H1 (cell line): ENCODE data around the gene BCO2. TPM values are rescaled to one million over a fixed set of nuclear protein-coding genes. Genes with fewer than 3 reads are reported as not detected.
A peak's percentile ranks its signal among the peaks of the same experiment; 100 is the strongest.

ENCODE experiments used
- CTCF ChIA-PET: fragments of 300-600 bp; sonication (Branson Sonifier 250); formaldehyde crosslinking; loops from one replicate; lab custom pipeline; 2021; ENCODE audit not compliant: partially characterized antibody; lab: Charles Lee
- POLR2A ChIA-PET: fragments of 300-600 bp; sonication (Branson Sonifier 250); formaldehyde crosslinking; loops from one replicate; lab custom pipeline; 2021; ENCODE audit warnings: inconsistent platforms; ENCODE audit not compliant: partially characterized antibody; lab: Charles Lee
- DNase-seq, 2 experiments: peaks; one replicate each; pipeline versions ENCODE4 v3.0.0 to v3.0.0-alpha.2; 2010 to 2022; ENCODE audit warnings: low spot score in 2 of 2, low read depth in 1 of 2, mixed read lengths in 1 of 2
- FAIRE-seq: peaks from 2 replicates; lab custom pipeline; 2011; peaks lifted over from hg19 to GRCh38; lab: Jason Lieb, UNC
- H2AFZ ChIP-seq: 2 replicates; pipeline ENCODE4 v1.8.1; 2012; ENCODE audit warnings: low read length, inconsistent platforms
- H2AK5ac ChIP-seq: 2 replicates; pipeline ENCODE4 v1.6.1; 2013; ENCODE audit warnings: low read depth, low read length
- H2BK120ac ChIP-seq: replicated peaks from 2 replicates; pipeline ENCODE3; 2013; ENCODE audit warnings: low read depth, low read length, inconsistent platforms
- H2BK12ac ChIP-seq: 2 replicates; pipeline ENCODE4 v1.6.1; 2013; ENCODE audit warnings: low read depth, low read length
- H2BK15ac ChIP-seq: 2 replicates; pipeline ENCODE4 v1.6.1; 2013; ENCODE audit warnings: low read length
- H2BK20ac ChIP-seq: 2 replicates; pipeline ENCODE4 v1.6.1; 2013; ENCODE audit warnings: low read length
- H2BK5ac ChIP-seq: 2 replicates; pipeline ENCODE4 v1.6.1; 2013; ENCODE audit warnings: low read depth, low read length
- H3K14ac ChIP-seq: 2 replicates; pipeline ENCODE4 v1.6.1; 2013; ENCODE audit warnings: inconsistent platforms; ENCODE audit not compliant: insufficient read length
- H3K18ac ChIP-seq: 2 replicates; pipeline ENCODE4 v1.6.1; 2013; ENCODE audit warnings: low read length; ENCODE audit errors: extremely low read depth
- H3K23ac ChIP-seq: 2 replicates; pipeline ENCODE4 v1.6.1; 2013; ENCODE audit warnings: inconsistent platforms; ENCODE audit not compliant: insufficient read length
- H3K23me2 ChIP-seq: 2 replicates; pipeline ENCODE4 v1.6.1; 2013; ENCODE audit warnings: low read depth, low read length
- H3K27ac ChIP-seq: 2 replicates; pipeline ENCODE4 v1.6.1; 2011; ENCODE audit warnings: low read depth, low read length, inconsistent platforms
- H3K27me3 ChIP-seq, 4 experiments: replicated peaks in 1 of 4; 1 replicate in 1 of 4; 2 replicates in 3 of 4; pipeline versions ENCODE4 v1.6.1 to v1.8.1; 2011 to 2013; ENCODE audit warnings: low read length in 3 of 4, mild to moderate bottlenecking in 3 of 4, inconsistent platforms in 2 of 4, mixed read lengths in 2 of 4, moderate library complexity in 1 of 4; ENCODE audit not compliant: control insufficient read depth in 3 of 4, insufficient read depth in 3 of 4; ENCODE audit errors: extremely low read depth in 1 of 4
- H3K36me3 ChIP-seq, 4 experiments: 2 replicates each; pipeline versions ENCODE4 v1.6.1 to v1.8.1; 2011 to 2013; ENCODE audit warnings: mild to moderate bottlenecking in 4 of 4, low read length in 3 of 4, moderate library complexity in 2 of 4, control low read depth in 1 of 4, inconsistent platforms in 1 of 4; ENCODE audit not compliant: insufficient read depth in 4 of 4, control insufficient read depth in 2 of 4
- H3K4ac ChIP-seq: replicated peaks from 2 replicates; pipeline ENCODE3; 2013; ENCODE audit warnings: low read length, low read depth, mixed read lengths, inconsistent platforms; ENCODE audit not compliant: insufficient read length
- H3K4me1 ChIP-seq, 4 experiments: replicated peaks in 1 of 4; 1 replicate in 1 of 4; 2 replicates in 3 of 4; pipeline versions ENCODE4 v1.6.1 to v1.8.1; 2011 to 2013; ENCODE audit warnings: low read length in 3 of 4, inconsistent platforms in 2 of 4, mixed read lengths in 1 of 4; ENCODE audit not compliant: insufficient read depth in 4 of 4, control insufficient read depth in 3 of 4
- H3K4me2 ChIP-seq, 2 experiments: 2 replicates each; pipeline versions ENCODE4 v1.6.1 to v1.8.1; 2011 to 2013; ENCODE audit warnings: low read depth in 2 of 2, low read length in 2 of 2, control low read depth in 1 of 2, inconsistent platforms in 1 of 2, mild to moderate bottlenecking in 1 of 2; ENCODE audit not compliant: insufficient read depth in 1 of 2
- H3K4me3 ChIP-seq, 4 experiments: fragments of 200-600, 300-600 bp in 1 of 4; sonication (generic), shearing (Covaris generic), sonication (Bioruptor Twin) in 1 of 4; 2 replicates each; pipeline versions ENCODE4 v1.5.1 to v1.8.1; 2011 to 2016; ENCODE audit warnings: low read length in 4 of 4, low read depth in 3 of 4, control low read depth in 2 of 4, inconsistent platforms in 2 of 4, mild to moderate bottlenecking in 2 of 4, mixed read lengths in 1 of 4, moderate library complexity in 1 of 4; ENCODE audit not compliant: insufficient read depth in 2 of 4; ENCODE audit errors: extremely low read depth in 1 of 4
- H3K56ac ChIP-seq: replicated peaks from 2 replicates; pipeline ENCODE3; 2013; ENCODE audit warnings: low read depth, mild to moderate bottlenecking, mixed read lengths, low read length, inconsistent platforms; ENCODE audit not compliant: insufficient read length
- H3K79me1 ChIP-seq: 2 replicates; pipeline ENCODE4 v1.6.1; 2013; ENCODE audit warnings: low read depth, low read length, control low read depth
- H3K79me2 ChIP-seq, 2 experiments: 2 replicates each; pipeline versions ENCODE4 v1.6.1 to v1.8.1; 2012 to 2013; ENCODE audit warnings: low read length in 2 of 2, mild to moderate bottlenecking in 2 of 2, inconsistent platforms in 1 of 2; ENCODE audit not compliant: insufficient read depth in 2 of 2, control insufficient read depth in 1 of 2
- H3K9ac ChIP-seq, 4 experiments: replicated peaks in 1 of 4; 1 replicate in 1 of 4; 2 replicates in 3 of 4; pipeline versions ENCODE4 v1.6.1 to v1.8.1; 2011 to 2013; ENCODE audit warnings: low read depth in 3 of 4, low read length in 3 of 4, control low read depth in 2 of 4, mild to moderate bottlenecking in 2 of 4, moderate library complexity in 2 of 4, inconsistent platforms in 1 of 4; ENCODE audit errors: extremely low read depth in 1 of 4
- H3K9me3 ChIP-seq, 2 experiments: 2 replicates each; pipeline versions ENCODE4 v1.6.1 to v1.8.1; 2012 to 2013; ENCODE audit warnings: mild to moderate bottlenecking in 2 of 2, moderate library complexity in 2 of 2, control low read depth in 1 of 2, inconsistent platforms in 1 of 2, low read depth in 1 of 2, low read length in 1 of 2, mixed read lengths in 1 of 2; ENCODE audit not compliant: insufficient read depth in 2 of 2
- H4K20me1 ChIP-seq, 2 experiments: replicated peaks in 1 of 2; 2 replicates each; pipeline versions ENCODE3 to v1.8.1; 2011 to 2013; ENCODE audit warnings: inconsistent platforms in 2 of 2, low read length in 2 of 2, mild to moderate bottlenecking in 1 of 2; ENCODE audit not compliant: insufficient read depth in 2 of 2, control insufficient read depth in 1 of 2
- H4K5ac ChIP-seq: 2 replicates; pipeline ENCODE4 v1.6.1; 2013; ENCODE audit warnings: low read length, low read depth, mixed read lengths, inconsistent platforms; ENCODE audit not compliant: insufficient read length
- H4K8ac ChIP-seq: 2 replicates; pipeline ENCODE4 v1.8.0; 2013; ENCODE audit warnings: mild to moderate bottlenecking, moderate library complexity, low read length, inconsistent platforms; ENCODE audit not compliant: insufficient read depth; ENCODE audit errors: extremely low read depth
- H4K91ac ChIP-seq: replicated peaks from 2 replicates; pipeline ENCODE3; 2013; ENCODE audit warnings: low read length, mixed read lengths, inconsistent platforms; ENCODE audit not compliant: insufficient read length
- CHD2 ChIP-seq: IDR thresholded peaks from 2 replicates; pipeline ENCODE4 v1.6.1; 2012; ENCODE audit warnings: low read length, improper control_type of control experiment
- FOSL1 ChIP-seq: IDR thresholded peaks from 2 replicates; pipeline ENCODE4 v1.6.1; 2011; ENCODE audit warnings: mild to moderate bottlenecking, low read depth, low read length, moderate library complexity; ENCODE audit not compliant: insufficient read depth
- MAFK ChIP-seq: IDR thresholded peaks from 2 replicates; pipeline ENCODE4 v1.6.1; 2012; ENCODE audit warnings: low read depth, mild to moderate bottlenecking, improper control_type of control experiment, low read length
- PHF8 ChIP-seq: fragments of 200-600 bp; sonication (generic); conservative IDR thresholded peaks from 2 replicates; pipeline ENCODE4 v1.7.1; 2012; ENCODE audit warnings: low read depth, mild to moderate bottlenecking, inconsistent platforms, low read length, moderate library complexity
- POLR2A ChIP-seq, 2 experiments: IDR thresholded peaks; 1 replicate in 1 of 2; 2 replicates in 1 of 2; pipeline ENCODE4 v1.6.1; 2011; ENCODE audit warnings: low read depth in 2 of 2, low read length in 2 of 2, mild to moderate bottlenecking in 2 of 2; ENCODE audit errors: control extremely low read depth in 1 of 2
- POU5F1 ChIP-seq: IDR thresholded peaks from 2 replicates; pipeline ENCODE4 v1.6.1; 2011; ENCODE audit warnings: low read depth, mild to moderate bottlenecking, low read length, moderate library complexity
- RAD21 ChIP-seq, 2 experiments: IDR thresholded peaks in 1 of 2; conservative IDR thresholded peaks in 1 of 2; 2 replicates each; pipeline ENCODE4 v1.6.1; 2011; ENCODE audit warnings: low read depth in 2 of 2, low read length in 2 of 2, improper control_type of control experiment in 1 of 2, inconsistent platforms in 1 of 2, mild to moderate bottlenecking in 1 of 2, moderate library complexity in 1 of 2
- SAP30 ChIP-seq: fragments of 300-600 bp; sonication (generic); IDR thresholded peaks from 2 replicates; pipeline ENCODE4 v1.7.1; 2012; ENCODE audit warnings: low read length, moderate library complexity, mild to moderate bottlenecking, inconsistent platforms; ENCODE audit not compliant: insufficient read depth, insufficient replicate concordance
- SP2 ChIP-seq: IDR thresholded peaks from 2 replicates; pipeline ENCODE4 v1.6.1; 2012; ENCODE audit warnings: mild to moderate bottlenecking, low read length, inconsistent platforms
- SP4 ChIP-seq: IDR thresholded peaks from 2 replicates; pipeline ENCODE4 v1.6.1; 2012; ENCODE audit warnings: low read length, inconsistent platforms
- TAF7 ChIP-seq: optimal IDR thresholded peaks from 2 replicates; pipeline ENCODE3; 2011; ENCODE audit warnings: low read depth, mild to moderate bottlenecking, inconsistent platforms, low read length, moderate library complexity, borderline replicate concordance
- TCF12 ChIP-seq: IDR thresholded peaks from 2 replicates; pipeline ENCODE4 v1.6.1; 2011; ENCODE audit warnings: low read depth, mild to moderate bottlenecking, low read length
- WGBS, 2 experiments: shearing (Covaris generic) in 1 of 2; methylation state at CpG; one replicate each; pipeline versions ENCODE4 v1.1.6 to v1.1.7; 2013 to 2015; ENCODE audit warnings: low lambda C conversion rate in 2 of 2, mixed read lengths in 2 of 2, inconsistent platforms in 1 of 2, low coverage in 1 of 2, missing lambda C conversion rate in 1 of 2; ENCODE audit not compliant: insufficient replicate concordance in 2 of 2, insufficient coverage in 1 of 2, insufficient read length in 1 of 2; ENCODE audit errors: extremely low coverage in 1 of 2, missing lambda C conversion rate in 1 of 2; 5-methylcytosine and 5-hydroxymethylcytosine counted together
- polyA plus RNA-seq, 7 experiments: library from polyadenylated mRNA; depleted of rRNA in 3 of 7; stranded (reverse) in 5 of 7; unstranded in 2 of 7; fragments of >200 nt in 5 of 7; fragments of 200-250 nt in 2 of 7; gene quantifications; 1 replicate in 5 of 7; 2 replicates in 1 of 7; 4 replicates in 1 of 7; pipeline versions ENCODE4 v1.2.1 to v1.2.3, GENCODE V29; 2011 to 2013; ENCODE audit warnings: missing spikeins in 2 of 7, mixed read lengths in 2 of 7
- total RNA-seq: library from RNA; stranded (reverse); fragmentation: NEBNext Ultra II Directional; extraction: Animal tissue kit (Norgen Biotek cat#: 25700); gene quantifications from 2 replicates; pipeline ENCODE4 v1.2.1, GENCODE V29; 2021
- TF ChIP-seq, protein P1 (sequence below): IDR thresholded peaks from 2 replicates; pipeline ENCODE4 v1.6.1; 2011; ENCODE audit warnings: low read length, improper control_type of control experiment

BCO2 gene
- total and polyA plus RNA-seq, 2 of the 8 experiments (the other 6 are each of a cell fraction or from before 2014, with no cell fraction given): 0.42 to 0.82 TPM

DNA sequence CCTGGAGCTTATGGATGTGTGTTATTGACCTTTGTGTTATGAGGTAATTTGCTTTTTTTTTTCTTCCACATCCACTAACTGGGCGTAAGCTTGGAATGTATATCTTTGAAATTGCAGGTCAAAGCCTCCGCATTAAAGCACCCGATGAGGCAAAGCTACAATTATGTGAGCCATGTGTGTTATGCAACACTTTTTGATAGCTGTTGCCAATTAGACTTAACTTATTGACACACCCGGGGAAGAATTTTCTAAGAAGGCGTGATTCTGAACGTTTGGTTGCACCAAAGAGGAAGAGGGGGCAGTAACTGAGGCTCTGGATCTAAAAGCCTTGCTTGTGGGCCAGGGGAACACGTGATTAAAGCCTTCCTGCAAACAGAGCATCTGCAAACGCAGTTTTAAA, 8.8 kb upstream of the BCO2 start:
- ChIA-PET POLR2A (interaction anchor here (0.9 kb wide), 1 partner anchor 13 kb away, joined by 5 read pairs; no protein-coding TSS in a partner anchor), CTCF (interaction anchor here (0.6 to 1.9 kb wide), 4 partner anchors 9 to 1137 kb away, joined by 3 to 4 read pairs (median 3); partner anchors contain the start of gene BCO2)
- H3K4ac ChIP-seq: no peak overlapping the region
- FAIRE-seq (no peak), DNase-seq (no peak)
- no peaks in the 10 kb centered on the region for H3K9me3 ChIP-seq
- no peak overlapping the region for H3K18ac ChIP-seq
- H2BK120ac ChIP-seq: no peak overlapping the region
- H4K8ac ChIP-seq: 0 out of 2 replicates have a peak overlapping the region, but pooled peaks have one; percentile 65
- no peak overlapping the region for H2BK20ac ChIP-seq
- no peaks in the 10 kb centered on the region for H4K20me1 ChIP-seq
- H3K4me2 ChIP-seq: no peak overlapping the region
- no peak overlapping the region for H3K23ac ChIP-seq
- H2BK15ac ChIP-seq: no peak overlapping the region
- H3K27me3 ChIP-seq: no peaks in the 10 kb centered on the region
- H3K23me2 ChIP-seq: no peaks in the 10 kb centered on the region
- no peak overlapping the region for H2AK5ac ChIP-seq
- peak overlapping the region; percentile 82; the same call in 1 of the 2 replicates for H2AFZ ChIP-seq
- no peaks in the 10 kb centered on the region for H3K79me2 ChIP-seq
- TF ChIP-seq, protein P1, sequence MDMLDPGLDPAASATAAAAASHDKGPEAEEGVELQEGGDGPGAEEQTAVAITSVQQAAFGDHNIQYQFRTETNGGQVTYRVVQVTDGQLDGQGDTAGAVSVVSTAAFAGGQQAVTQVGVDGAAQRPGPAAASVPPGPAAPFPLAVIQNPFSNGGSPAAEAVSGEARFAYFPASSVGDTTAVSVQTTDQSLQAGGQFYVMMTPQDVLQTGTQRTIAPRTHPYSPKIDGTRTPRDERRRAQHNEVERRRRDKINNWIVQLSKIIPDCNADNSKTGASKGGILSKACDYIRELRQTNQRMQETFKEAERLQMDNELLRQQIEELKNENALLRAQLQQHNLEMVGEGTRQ: no peak
- TF ChIP-seq MAFK (no peak), SAP30 (no peak), SP2 (no peak), TCF12 (no peak), RAD21 (IDR thresholded peaks at IDR 0.05 in 1 of 2, conservative IDR thresholded peaks at IDR 0.05 in 1 of 2; ENCODE audit: low read depth in 2 of 2, low read length in 2 of 2) (no peak), POLR2A (IDR thresholded peaks at IDR 0.05; ENCODE audit: control extremely low read depth in 1 of 2, low read depth in 2 of 2, low read length in 2 of 2) (no peak), SP4 (no peak), TAF7 (no peak), FOSL1 (no peak), CHD2 (no peak), PHF8 (no peak), POU5F1 (no peak)
- TF ChIP-seq, all 59 proteins: peak for 0
- Histone ChIP-seq H3K79me1 (no peaks in the 10 kb centered on the region), H3K14ac (no peak overlapping the region), H4K91ac (no peak overlapping the region), H2BK5ac (no peak overlapping the region), H3K36me3 (no peaks in the 10 kb centered on the region), H3K56ac (no peak overlapping the region), H3K27ac (no peak overlapping the region), H3K4me1 (no peaks in the 10 kb centered on the region; a peak in 2 of 7 replicates), H4K5ac (no peak overlapping the region), H3K9ac (no peak overlapping the region), H2BK12ac (no peak overlapping the region), H3K4me3 (no peak overlapping the region)
- 91% methylated on average over 8 of the region's 8 CpGs; no CpG with 5 or more reads in 1 of the 2 experiments for WGBS, 2 experiments
